ENCODE measurements around the gene CHST9. TPM values are rescaled to one million over a fixed set of nuclear protein-coding genes. Genes with fewer than 3 reads are reported as not detected.

The CHST9 gene
- total and polyA plus RNA-seq, 2 experiments from 2014 or later, result 15.5 to 16.8 TPM

DNA sequence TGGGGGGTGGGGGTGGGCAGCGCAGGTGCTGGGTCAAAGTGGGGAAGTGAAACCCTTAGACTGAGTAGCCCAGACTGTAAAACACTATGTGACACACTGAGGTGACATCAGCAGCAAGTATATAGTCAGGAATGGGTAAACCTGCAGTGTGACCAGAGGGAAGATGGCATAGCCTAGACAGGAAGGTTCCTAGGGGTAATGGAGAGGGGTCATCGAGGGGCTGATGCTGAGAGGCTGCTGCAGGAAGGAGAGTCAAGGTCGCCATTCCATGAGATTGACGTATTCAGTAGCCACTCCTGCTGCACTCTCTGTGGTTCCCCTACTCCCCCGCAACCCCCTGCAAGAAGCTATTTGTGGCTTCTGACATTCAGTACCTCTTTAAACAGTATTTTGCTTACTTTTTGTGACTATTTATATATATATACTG, 111.7 kb downstream of the CHST9 start:
- no peaks in the 10 kb centered on the region for H3F3A ChIP-seq (replicated peaks; ENCODE audit: low read depth)
- H3K36me3 Mint-ChIP-seq (ENCODE audit: low read depth), result no peaks in the 10 kb centered on the region
- H3K4me1 Mint-ChIP-seq, result 0 out of 3 replicates have a peak, but pooled peaks cover 5% of the 10 kb centered on the region

More for the DNA sequence above, 111.7 kb downstream of the CHST9 start:
- no peak for TF ChIP-seq EZH2phosphoT487 (IDR thresholded peaks at IDR 0.05; ENCODE audit: unreplicated experiment)
- no peak for TF ChIP-seq POLR2AphosphoS5 (IDR thresholded peaks at IDR 0.05; ENCODE audit: low read depth)
- no peak for TF ChIP-seq CREB1 (CRISPR knock-in tag; IDR thresholded peaks at IDR 0.05; ENCODE audit: low read depth)
- no peak for TF ChIP-seq JUNB (IDR thresholded peaks at IDR 0.05; ENCODE audit: unreplicated experiment)
- no peak for TF ChIP-seq NANOG (IDR thresholded peaks at IDR 0.05; ENCODE audit: borderline replicate concordance)
- TF ChIP-seq, protein P1, sequence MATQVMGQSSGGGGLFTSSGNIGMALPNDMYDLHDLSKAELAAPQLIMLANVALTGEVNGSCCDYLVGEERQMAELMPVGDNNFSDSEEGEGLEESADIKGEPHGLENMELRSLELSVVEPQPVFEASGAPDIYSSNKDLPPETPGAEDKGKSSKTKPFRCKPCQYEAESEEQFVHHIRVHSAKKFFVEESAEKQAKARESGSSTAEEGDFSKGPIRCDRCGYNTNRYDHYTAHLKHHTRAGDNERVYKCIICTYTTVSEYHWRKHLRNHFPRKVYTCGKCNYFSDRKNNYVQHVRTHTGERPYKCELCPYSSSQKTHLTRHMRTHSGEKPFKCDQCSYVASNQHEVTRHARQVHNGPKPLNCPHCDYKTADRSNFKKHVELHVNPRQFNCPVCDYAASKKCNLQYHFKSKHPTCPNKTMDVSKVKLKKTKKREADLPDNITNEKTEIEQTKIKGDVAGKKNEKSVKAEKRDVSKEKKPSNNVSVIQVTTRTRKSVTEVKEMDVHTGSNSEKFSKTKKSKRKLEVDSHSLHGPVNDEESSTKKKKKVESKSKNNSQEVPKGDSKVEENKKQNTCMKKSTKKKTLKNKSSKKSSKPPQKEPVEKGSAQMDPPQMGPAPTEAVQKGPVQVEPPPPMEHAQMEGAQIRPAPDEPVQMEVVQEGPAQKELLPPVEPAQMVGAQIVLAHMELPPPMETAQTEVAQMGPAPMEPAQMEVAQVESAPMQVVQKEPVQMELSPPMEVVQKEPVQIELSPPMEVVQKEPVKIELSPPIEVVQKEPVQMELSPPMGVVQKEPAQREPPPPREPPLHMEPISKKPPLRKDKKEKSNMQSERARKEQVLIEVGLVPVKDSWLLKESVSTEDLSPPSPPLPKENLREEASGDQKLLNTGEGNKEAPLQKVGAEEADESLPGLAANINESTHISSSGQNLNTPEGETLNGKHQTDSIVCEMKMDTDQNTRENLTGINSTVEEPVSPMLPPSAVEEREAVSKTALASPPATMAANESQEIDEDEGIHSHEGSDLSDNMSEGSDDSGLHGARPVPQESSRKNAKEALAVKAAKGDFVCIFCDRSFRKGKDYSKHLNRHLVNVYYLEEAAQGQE (IDR thresholded peaks at IDR 0.05; ENCODE audit: unreplicated experiment), result no peak
- no peak for TF ChIP-seq ZNF331 (CRISPR knock-in tag; IDR thresholded peaks at IDR 0.05; ENCODE audit: low read depth)
- no peak for TF ChIP-seq ZNF114 (CRISPR knock-in tag; IDR thresholded peaks at IDR 0.05)
- TF ChIP-seq STAT1 (IDR thresholded peaks at IDR 0.05; ENCODE audit: unreplicated experiment), result no peak
- TF ChIP-seq CTCF (conservative IDR thresholded peaks at IDR 0.05; ENCODE audit: low read depth in 2 of 2), result no peak
- no peak for TF ChIP-seq ETS1 (IDR thresholded peaks at IDR 0.05)
- Histone ChIP-seq H3K9me2 (ENCODE audit: insufficient read depth) (no peaks in the 10 kb centered on the region), H3K4me2 (no peak overlapping the region), H3K27ac (ENCODE audit: low read depth) (no peak overlapping the region), H3K36me3 (ENCODE audit: insufficient read depth) (no peaks in the 10 kb centered on the region), H3K79me2 (replicated peaks; ENCODE audit: insufficient read depth) (no peaks in the 10 kb centered on the region), H3K4me3 (no peak overlapping the region), H2AFZ (no peak overlapping the region), H3K4me1 (ENCODE audit: insufficient read depth) (no peaks in the 10 kb centered on the region), H3K27me3 (ENCODE audit: insufficient read depth) (no peaks in the 10 kb centered on the region), H4K20me1 (replicated peaks; ENCODE audit: insufficient read depth) (no peaks in the 10 kb centered on the region)
- Mint-ChIP-seq H3K9me3 (no peaks in the 10 kb centered on the region), H3K27me3 (ENCODE audit: insufficient read depth, low read depth, poor library complexity) (no peaks in the 10 kb centered on the region), H3K27ac (no peak overlapping the region), H3K4me3 (no peak overlapping the region)
- ATAC-seq (no peak), DNase-seq (ENCODE audit: low spot score) (no peak)
